AG10803 (cell line): ENCODE measurements around the gene ZRSR2.

Source experiments
- DNase-seq: peaks from one replicate; pipeline ENCODE4 v3.0.0; 2010; ENCODE audit warnings: low read depth
- H3K4me3 ChIP-seq: 2 replicates; pipeline ENCODE4 v1.5.1; 2011; ENCODE audit warnings: mild to moderate bottlenecking, low read length, control low read depth
- TF ChIP-seq, protein P1 (sequence below): conservative IDR thresholded peaks from 2 replicates; pipeline ENCODE4 v1.5.1; 2011; ENCODE audit warnings: mild to moderate bottlenecking, low read length, control low read depth, inconsistent platforms

ZRSR2 gene

DNA sequence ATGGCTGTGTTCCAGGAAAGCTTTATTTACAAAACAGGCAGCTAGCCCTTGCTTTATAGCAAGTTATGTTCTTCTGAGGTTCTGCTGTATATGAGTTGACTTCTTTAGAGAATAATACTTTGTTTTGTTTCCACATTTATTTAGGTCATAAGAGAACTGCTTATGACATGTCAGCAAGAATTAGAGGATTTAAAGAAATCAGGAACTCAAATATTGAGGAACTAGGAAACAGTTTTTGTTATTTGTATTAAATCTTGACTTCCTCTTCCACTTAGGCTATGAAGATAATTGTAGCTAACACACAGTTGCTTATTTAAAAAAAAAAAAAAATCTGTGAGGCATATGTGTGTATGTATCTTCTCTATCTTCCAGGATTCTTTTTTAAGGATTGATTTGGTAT, 14.3 kb downstream of the ZRSR2 start:
- TF ChIP-seq, protein P1, sequence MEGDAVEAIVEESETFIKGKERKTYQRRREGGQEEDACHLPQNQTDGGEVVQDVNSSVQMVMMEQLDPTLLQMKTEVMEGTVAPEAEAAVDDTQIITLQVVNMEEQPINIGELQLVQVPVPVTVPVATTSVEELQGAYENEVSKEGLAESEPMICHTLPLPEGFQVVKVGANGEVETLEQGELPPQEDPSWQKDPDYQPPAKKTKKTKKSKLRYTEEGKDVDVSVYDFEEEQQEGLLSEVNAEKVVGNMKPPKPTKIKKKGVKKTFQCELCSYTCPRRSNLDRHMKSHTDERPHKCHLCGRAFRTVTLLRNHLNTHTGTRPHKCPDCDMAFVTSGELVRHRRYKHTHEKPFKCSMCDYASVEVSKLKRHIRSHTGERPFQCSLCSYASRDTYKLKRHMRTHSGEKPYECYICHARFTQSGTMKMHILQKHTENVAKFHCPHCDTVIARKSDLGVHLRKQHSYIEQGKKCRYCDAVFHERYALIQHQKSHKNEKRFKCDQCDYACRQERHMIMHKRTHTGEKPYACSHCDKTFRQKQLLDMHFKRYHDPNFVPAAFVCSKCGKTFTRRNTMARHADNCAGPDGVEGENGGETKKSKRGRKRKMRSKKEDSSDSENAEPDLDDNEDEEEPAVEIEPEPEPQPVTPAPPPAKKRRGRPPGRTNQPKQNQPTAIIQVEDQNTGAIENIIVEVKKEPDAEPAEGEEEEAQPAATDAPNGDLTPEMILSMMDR = no peak
- DNase-seq = no peak

GRCh38 chrX:15808254-15808653, 18.0 kb downstream of the ZRSR2 start:
- no peak for DNase-seq
- TF ChIP-seq, protein P1 = no peak
- no peak overlapping the region for H3K4me3 ChIP-seq

More for the DNA sequence above, 14.3 kb downstream of the ZRSR2 start:
- no peak overlapping the region for H3K4me3 ChIP-seq

DNA sequence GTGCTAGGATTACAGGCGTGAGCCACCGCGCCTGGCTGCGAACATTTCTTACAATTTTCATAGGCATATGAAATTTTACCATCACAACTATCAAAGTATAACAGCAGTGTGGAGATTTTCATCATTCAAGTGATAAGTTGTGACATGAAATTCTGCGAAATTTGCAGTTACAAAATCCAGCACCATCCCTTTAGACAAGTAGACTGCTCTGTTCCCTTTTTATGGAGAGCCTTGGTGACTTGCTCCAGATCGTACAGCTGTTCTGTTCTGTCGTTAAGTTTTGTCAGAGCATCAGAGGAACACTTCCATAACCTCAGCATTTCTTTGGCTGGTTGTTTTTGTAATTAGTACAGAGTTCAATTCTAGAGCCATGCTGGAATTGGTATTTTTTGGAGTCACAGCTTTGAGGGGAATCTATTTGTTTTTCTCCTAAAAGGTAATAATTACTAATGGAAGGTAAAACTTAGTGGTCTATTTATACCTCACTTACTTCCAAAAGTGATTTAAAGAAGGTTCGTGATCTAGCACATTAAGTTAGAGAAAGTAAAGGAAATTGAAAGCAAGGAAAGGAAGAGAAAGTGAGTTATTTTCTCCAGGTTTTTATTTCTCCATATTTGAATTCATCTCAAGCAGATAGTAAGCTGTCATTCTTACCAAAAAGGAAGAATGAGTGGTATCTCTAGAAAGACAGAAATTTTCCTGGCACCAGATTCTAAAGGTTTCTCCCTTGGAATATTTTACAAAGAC, 22.1 kb downstream of the ZRSR2 start:
- DNase-seq = no peak
- TF ChIP-seq, protein P1 = no peak

GRCh38 chrX:15813416-15813815, 23.1 kb downstream of the ZRSR2 start:
- no peak for DNase-seq
- TF ChIP-seq, protein P1 = no peak
- H3K4me3 ChIP-seq = no peak overlapping the region

More for the DNA sequence above, 22.1 kb downstream of the ZRSR2 start:
- no peak overlapping the region for H3K4me3 ChIP-seq

GRCh38 chrX:15814771-15815365, 24.6 kb downstream of the ZRSR2 start:
- TF ChIP-seq, protein P1 = no peak
- no peak overlapping the region for H3K4me3 ChIP-seq
- DNase-seq = no peak

DNA sequence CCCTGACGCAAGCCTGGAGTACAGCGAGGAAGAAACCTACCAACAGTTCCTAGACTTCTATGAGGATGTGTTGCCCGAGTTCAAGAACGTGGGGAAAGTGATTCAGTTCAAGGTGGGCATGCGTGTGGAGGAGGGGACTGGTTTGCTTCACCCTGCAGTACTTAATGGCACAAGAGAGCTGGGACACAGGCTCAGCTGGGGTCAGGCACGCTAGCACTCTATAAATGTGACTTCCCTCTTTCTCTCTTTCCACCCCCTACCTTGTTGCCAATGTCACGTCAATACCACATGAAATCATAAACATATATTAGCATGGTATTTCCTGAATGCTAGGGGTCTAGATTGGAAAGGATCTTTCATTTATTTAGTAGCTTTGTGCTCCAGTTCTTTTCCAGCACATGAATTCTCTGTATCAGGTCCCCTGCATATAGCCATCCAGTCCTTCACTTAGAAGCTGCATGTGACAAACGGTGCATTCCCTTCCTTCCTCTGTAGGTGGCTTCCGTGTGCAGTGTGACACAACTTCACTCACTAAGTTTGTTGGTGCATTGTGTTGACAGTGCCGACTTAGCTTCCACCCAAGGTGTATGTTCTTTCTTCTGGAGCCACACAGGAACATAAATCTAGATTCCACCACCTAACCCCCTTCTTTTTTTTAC, 25.6 kb downstream of the ZRSR2 start:
- no peak overlapping the region for H3K4me3 ChIP-seq
- TF ChIP-seq, protein P1 = peak; percentile 46
- DNase-seq = peak; percentile 38

DNA sequence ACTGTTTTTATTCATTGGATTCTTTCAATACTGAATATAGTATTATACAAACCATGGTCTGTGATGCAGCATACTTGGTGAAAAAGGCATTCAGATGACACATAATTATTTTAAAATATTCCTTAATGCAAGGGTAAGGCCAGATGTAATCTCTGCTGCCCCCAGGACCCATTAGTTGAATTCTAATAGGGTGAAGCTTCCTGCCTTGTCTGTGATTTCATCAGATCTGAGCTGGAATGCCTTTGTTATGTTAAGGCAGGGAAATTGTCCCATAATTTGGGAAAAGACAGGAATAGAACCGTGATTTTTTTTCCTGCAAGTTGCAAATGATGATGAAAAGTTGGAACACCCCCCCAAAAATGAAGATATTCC, 26.1 kb downstream of the ZRSR2 start:
- DNase-seq = peak; percentile 29
- H3K4me3 ChIP-seq = no peak overlapping the region
- TF ChIP-seq, protein P1 = no peak
